HEK293T (cell line): Measurements from ENCODE around the gene LASP1.
A peak's percentile ranks its signal among the peaks of the same experiment; 100 is the strongest.

Experiments
- CTCF ChIA-PET: fragments of 350-600 bp; formaldehyde crosslinking; extraction: SDS; loops from one replicate; lab custom pipeline; 2021; ENCODE audit warnings: antibody characterized with exemption, inconsistent platforms; lab: Yijun Ruan, JAX
- POLR2A ChIA-PET: fragments of 350-600 bp; formaldehyde crosslinking; extraction: SDS; loops from one replicate; lab custom pipeline; 2020; ENCODE audit warnings: antibody characterized with exemption, inconsistent platforms; lab: Yijun Ruan, JAX
- DNase-seq: peaks from one replicate; pipeline ENCODE4 v3.0.0; 2012; ENCODE audit warnings: mixed read lengths; ENCODE audit errors: extremely low spot score
- ARNT ChIP-seq: fragments of 450-650 bp; IDR thresholded peaks from 2 replicates; pipeline ENCODE4 v1.6.1; 2017; ENCODE audit warnings: mild to moderate bottlenecking
- BHLHE40 ChIP-seq: fragments of 450-650 bp; IDR thresholded peaks from 2 replicates; pipeline ENCODE4 v1.6.1; 2016; ENCODE audit warnings: mild to moderate bottlenecking, moderate library complexity, borderline replicate concordance
- CTBP1 ChIP-seq: fragments of 450-650 bp; IDR thresholded peaks from 2 replicates; pipeline ENCODE4 v1.6.1; 2016; ENCODE audit warnings: borderline replicate concordance
- ELF4 ChIP-seq: fragments of 450-650 bp; IDR thresholded peaks from 2 replicates; pipeline ENCODE4 v1.6.1; 2017; ENCODE audit warnings: antibody characterized with exemption
- FOXA1 ChIP-seq: fragments of 450-650 bp; IDR thresholded peaks from 2 replicates; pipeline ENCODE4 v1.6.1; 2016; ENCODE audit warnings: mild to moderate bottlenecking
- FOXK2 ChIP-seq: fragments of 450-650 bp; IDR thresholded peaks from 2 replicates; pipeline ENCODE4 v1.6.1; 2016; ENCODE audit warnings: mild to moderate bottlenecking
- FOXM1 ChIP-seq: fragments of 450-650 bp; IDR thresholded peaks from 2 replicates; pipeline ENCODE4 v1.6.1; 2017; ENCODE audit warnings: mild to moderate bottlenecking, borderline replicate concordance
- HDGF ChIP-seq: fragments of 450-650 bp; IDR thresholded peaks from 2 replicates; pipeline ENCODE4 v1.6.1; 2017; ENCODE audit warnings: antibody characterized with exemption, borderline replicate concordance
- L3MBTL2 ChIP-seq: fragments of 450-650 bp; conservative IDR thresholded peaks from 2 replicates; pipeline ENCODE4 v1.6.1; 2016; ENCODE audit warnings: mild to moderate bottlenecking
- LEF1 ChIP-seq: fragments of 450-650 bp; IDR thresholded peaks from 2 replicates; pipeline ENCODE4 v1.6.1; 2017; ENCODE audit warnings: mild to moderate bottlenecking, borderline replicate concordance
- NFRKB ChIP-seq: fragments of 450-650 bp; IDR thresholded peaks from 2 replicates; pipeline ENCODE4 v1.6.1; 2016; ENCODE audit warnings: mild to moderate bottlenecking, moderate library complexity
- PKNOX1 ChIP-seq: fragments of 450-650 bp; IDR thresholded peaks from 2 replicates; pipeline ENCODE4 v1.6.1; 2016
- SP1 ChIP-seq: fragments of 450-650 bp; IDR thresholded peaks from 2 replicates; pipeline ENCODE4 v1.6.1; 2017
- SUZ12 ChIP-seq: fragments of 450-650 bp; IDR thresholded peaks from 2 replicates; pipeline ENCODE4 v1.6.1; 2016; ENCODE audit warnings: mild to moderate bottlenecking
- TARDBP ChIP-seq: fragments of 450-650 bp; IDR thresholded peaks from 2 replicates; pipeline ENCODE4 v1.6.1; 2016
- ZNF384 ChIP-seq: fragments of 450-650 bp; IDR thresholded peaks from 2 replicates; pipeline ENCODE4 v1.6.1; 2016

LASP1 gene

GRCh38 chr17:38879878-38880665, 10.2 kb downstream of the LASP1 start:
- POLR2A ChIA-PET = interaction anchor here (2.7 to 4.0 kb wide), 2 partner anchors 9 to 26 kb away, joined by 10 to 42 read pairs; partner anchors contain the start of genes LASP1 and RPL23
- DNase-seq = no peak
- TF ChIP-seq FOXK2 (no peak), L3MBTL2 (no peak), ZNF384 (no peak), BHLHE40 (no peak), CTBP1 (no peak), FOXM1 (no peak), LEF1 (no peak), NFRKB (no peak), SP1 (no peak), FOXA1 (no peak), PKNOX1 (no peak), TARDBP (no peak), SUZ12 (no peak), HDGF (no peak), ARNT (no peak), ELF4 (no peak)
- CTCF ChIA-PET = interaction anchor here (0.6 to 0.8 kb wide), 2 partner anchors 10 to 273 kb away, joined by 3 read pairs; partner anchors contain the start of gene LASP1

- ChIA-PET CTCF (no interaction called here), POLR2A (interaction anchor here (0.8 to 4.0 kb wide), 6 partner anchors 10 to 318 kb away, joined by 3 to 42 read pairs (median 4); partner anchors contain the start of genes CWC25, LASP1, RPL19 and RPL23)
- no peak for TF ChIP-seq NFRKB
- peak; percentile 65 for TF ChIP-seq L3MBTL2
- peak; percentile 54 for DNase-seq
These were observed 11.8 kb downstream of the LASP1 start for GRCh38 chr17:38881600-38882191.

GRCh38 chr17:38882870-38883269, 13.0 kb downstream of the LASP1 start:
- POLR2A ChIA-PET = interaction anchor here (1.0 to 4.0 kb wide), 3 partner anchors 12 to 317 kb away, joined by 4 to 42 read pairs (median 5); partner anchors contain the start of genes CWC25, LASP1 and RPL19
- CTCF ChIA-PET = interaction anchor here (1.0 kb wide), 1 partner anchor 41 kb away, joined by 4 read pairs; no protein-coding TSS in a partner anchor

GRCh38 chr17:38883592-38884526, 14.0 kb downstream of the LASP1 start:
- TF ChIP-seq ARNT = no peak
- no peak for TF ChIP-seq FOXK2
- peak; percentile 53; the same call in 1 of the 2 replicates for TF ChIP-seq ZNF384
- ChIA-PET CTCF (no interaction called here), POLR2A (interaction anchor here (0.7 to 4.3 kb wide), 2 partner anchors 13 kb away, joined by 5 to 24 read pairs; partner anchors contain the start of gene LASP1)
- DNase-seq = no peak

More at GRCh38 chr17:38882870-38883269, 13.0 kb downstream of the LASP1 start:
- no peak for TF ChIP-seq ZNF384
- no peak for DNase-seq

- POLR2A ChIA-PET = interaction anchor here (1.1 to 4.3 kb wide), 4 partner anchors 13 to 60 kb away, joined by 3 to 24 read pairs (median 4); partner anchors contain the start of genes CWC25, LASP1 and RPL23
- DNase-seq = no peak
- TF ChIP-seq NFRKB = no peak
- no peak for TF ChIP-seq L3MBTL2
- CTCF ChIA-PET = interaction anchor here (0.6 kb wide), 1 partner anchor 81 kb away, joined by 3 read pairs; no protein-coding TSS in a partner anchor
These were observed 15.3 kb downstream of the LASP1 start for GRCh38 chr17:38885044-38885727.

GRCh38 chr17:38885728-38886642, 16.1 kb downstream of the LASP1 start:
- TF ChIP-seq FOXK2 (no peak), NFRKB (no peak), ARNT (no peak), SUZ12 (no peak), BHLHE40 (no peak), HDGF (no peak), ELF4 (no peak), TARDBP (no peak), ZNF384 (no peak), SP1 (no peak), L3MBTL2 (no peak), FOXM1 (no peak), FOXA1 (no peak), LEF1 (no peak), CTBP1 (no peak), PKNOX1 (no peak)
- ChIA-PET CTCF (interaction anchor here (0.6 kb wide), 1 partner anchor 82 kb away, joined by 3 read pairs; no protein-coding TSS in a partner anchor), POLR2A (interaction anchor here (1.2 to 4.3 kb wide), 3 partner anchors 16 to 61 kb away, joined by 3 to 24 read pairs (median 4); partner anchors contain the start of genes CWC25, LASP1 and RPL23)
- no peak for DNase-seq
